ENCODE results near the gene ACTA2.

ACTA2 gene

GRCh38 chr10:88989423-88989822 is 36.9 kb upstream of the ACTA2 start:
- no peak for TF ChIP-seq CTCF (IDR thresholded peaks at IDR 0.05; ENCODE audit: extremely low read depth, insufficient read depth, missing control alignments)
- in situ Hi-C loops (cut with MboI; ENCODE audit: low pct_unique_long_range_greater_than_20kb, low sequenced_read_pairs, unreplicated experiment): no loop called here
- no peak for DNase-seq (ENCODE audit: low spot score)

GRCh38 chr10:88987840-88988239 is 35.3 kb upstream of the ACTA2 start:
- no peak for DNase-seq (ENCODE audit: low spot score)

GRCh38 chr10:88987243-88987725 is 34.7 kb upstream of the ACTA2 start:
- in situ Hi-C loops (cut with MboI; ENCODE audit: low pct_unique_long_range_greater_than_20kb, low sequenced_read_pairs, unreplicated experiment): no loop called here
- TF ChIP-seq CTCF (IDR thresholded peaks at IDR 0.05; ENCODE audit: extremely low read depth, insufficient read depth, missing control alignments): peak; percentile 2
- DNase-seq (ENCODE audit: low spot score): no peak

More at GRCh38 chr10:88987840-88988239, 35.3 kb upstream of the ACTA2 start:
- TF ChIP-seq CTCF (IDR thresholded peaks at IDR 0.05; ENCODE audit: extremely low read depth, insufficient read depth, missing control alignments): no peak
- in situ Hi-C loops (cut with MboI; ENCODE audit: low pct_unique_long_range_greater_than_20kb, low sequenced_read_pairs, unreplicated experiment): no loop called here

GRCh38 chr10:88986549-88987242 is 34.1 kb upstream of the ACTA2 start:
- peak; percentile 65 for TF ChIP-seq CTCF (IDR thresholded peaks at IDR 0.05; ENCODE audit: extremely low read depth, insufficient read depth, missing control alignments)
- no peak for DNase-seq (ENCODE audit: low spot score)
- in situ Hi-C loops (cut with MboI; ENCODE audit: low pct_unique_long_range_greater_than_20kb, low sequenced_read_pairs, unreplicated experiment): no loop called here

GRCh38 chr10:88984525-88984924 is 32.0 kb upstream of the ACTA2 start:
- TF ChIP-seq CTCF (IDR thresholded peaks at IDR 0.05; ENCODE audit: extremely low read depth, insufficient read depth, missing control alignments): no peak
- in situ Hi-C loops (cut with MboI; ENCODE audit: low pct_unique_long_range_greater_than_20kb, low sequenced_read_pairs, unreplicated experiment): loop anchor here (5.0 kb wide), 1 partner anchor 42 kb away; no protein-coding TSS in a partner anchor
- no peak for DNase-seq (ENCODE audit: low spot score)

- in situ Hi-C loops (cut with MboI; ENCODE audit: low pct_unique_long_range_greater_than_20kb, low sequenced_read_pairs, unreplicated experiment): loop anchor here (5.0 kb wide), 1 partner anchor 42 kb away; no protein-coding TSS in a partner anchor
- no peak for TF ChIP-seq CTCF (IDR thresholded peaks at IDR 0.05; ENCODE audit: extremely low read depth, insufficient read depth, missing control alignments)
- no peak for DNase-seq (ENCODE audit: low spot score)
Observed at GRCh38 chr10:88983939-88984338, 31.4 kb upstream of the ACTA2 start.
